GM12891 (cell line): ENCODE data around the gene NELFB.

Source experiments
- POLR2A ChIP-seq: IDR thresholded peaks from 2 replicates; pipeline ENCODE4 v1.6.1; 2011; ENCODE audit warnings: low read depth, low read length, control low read depth
- POLR2AphosphoS5 ChIP-seq: IDR thresholded peaks from 2 replicates; pipeline ENCODE4 v1.6.1; 2011; ENCODE audit warnings: low read depth, low read length, control low read depth
- SPI1 ChIP-seq: IDR thresholded peaks from 2 replicates; pipeline ENCODE4 v1.6.1; 2011; ENCODE audit warnings: low read depth, low read length, control low read depth
- TAF1 ChIP-seq: IDR thresholded peaks from 2 replicates; pipeline ENCODE4 v1.6.1; 2011; ENCODE audit warnings: low read depth, low read length, control low read depth

DNA sequence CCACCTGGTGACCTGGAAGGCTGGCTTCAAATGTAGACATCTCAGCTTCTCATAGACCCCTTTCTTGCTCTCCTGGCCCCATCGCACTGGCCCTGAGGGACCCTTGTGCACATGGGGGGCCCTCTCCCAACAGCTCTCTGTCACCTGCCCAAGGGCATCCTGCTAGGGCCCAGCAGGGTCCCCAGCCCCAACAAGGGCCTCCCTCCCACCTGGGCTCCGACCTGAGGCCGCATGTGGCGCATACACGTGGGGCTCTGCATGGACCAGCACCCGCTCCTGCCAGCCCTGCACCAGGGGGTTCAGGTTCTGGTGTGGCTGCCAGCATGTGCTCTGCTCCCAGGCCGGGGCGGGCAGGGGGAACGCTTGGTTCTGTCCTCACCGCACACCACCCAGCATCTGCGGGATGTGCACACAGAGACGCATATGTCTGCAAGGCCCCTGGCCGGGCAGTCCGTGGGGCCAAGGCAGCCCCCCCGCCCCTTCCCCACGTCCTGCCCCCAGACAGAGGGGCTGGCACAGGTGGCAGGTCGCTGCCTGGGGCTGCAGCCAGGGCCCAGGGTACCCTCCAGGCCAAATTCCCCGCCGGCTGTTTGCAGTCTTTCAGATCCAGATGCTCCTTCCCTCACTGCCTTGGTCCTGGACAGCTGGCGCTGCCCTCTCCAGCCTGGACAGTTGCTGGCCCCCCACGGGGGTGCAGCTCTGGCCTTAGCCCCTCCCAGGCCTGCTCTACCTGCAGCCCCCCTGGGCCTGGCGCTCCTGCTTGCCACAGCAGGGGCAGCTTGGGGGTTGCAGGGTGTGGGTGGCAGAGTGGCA is 64.8 kb downstream of the NELFB start:
- no peak for TF ChIP-seq POLR2A
- no peak for TF ChIP-seq POLR2AphosphoS5
- no peak for TF ChIP-seq SPI1
- no peak for TF ChIP-seq TAF1
